Hindlimb muscle (tissue), 1 donor: Measurements from ENCODE around the gene KIF3C. TPM values are rescaled to one million over a fixed set of nuclear protein-coding genes. Genes with fewer than 3 reads are reported as not detected.
"Not testable (repeated sequence)": the region's sequence is repeated elsewhere in the genome, so short reads cannot be mapped to it uniquely, and the experiment has no call there.

Experiments used
- DNase-seq: peaks from one replicate; pipeline ENCODE4 v3.0.0-alpha.2; 2013
- polyA plus RNA-seq: library from polyadenylated mRNA; unstranded; fragments of 120-200 nt; gene quantifications from one replicate; pipeline ENCODE4 v1.2.1, GENCODE V29; 2013; ENCODE audit not compliant: insufficient read length

Gene KIF3C
- polyA plus RNA-seq, 1 donor, result 9.5 TPM

GRCh38 chr2:25958611-25959010, 23.7 kb downstream of the KIF3C start:
- DNase-seq, result not testable (repeated sequence)

GRCh38 chr2:25957743-25958142, 24.6 kb downstream of the KIF3C start:
- no peak for DNase-seq

GRCh38 chr2:25955869-25956535, 26.3 kb downstream of the KIF3C start:
- no peak for DNase-seq

GRCh38 chr2:25955036-25955435, 27.3 kb downstream of the KIF3C start:
- DNase-seq, result no peak

GRCh38 chr2:25954199-25954752, 28.0 kb downstream of the KIF3C start:
- DNase-seq, result no peak

- peak; percentile 70 for DNase-seq
Observed at GRCh38 chr2:25951071-25951547, 31.2 kb downstream of the KIF3C start.

- no peak for DNase-seq
Observed at GRCh38 chr2:25948437-25948836, 33.9 kb downstream of the KIF3C start.

GRCh38 chr2:25941042-25941441, 41.3 kb downstream of the KIF3C start:
- DNase-seq, result no peak

GRCh38 chr2:25939257-25939668, 43.0 kb downstream of the KIF3C start:
- no peak for DNase-seq

GRCh38 chr2:25938345-25938744, 44.0 kb downstream of the KIF3C start:
- no peak for DNase-seq

- DNase-seq, result no peak
Observed at GRCh38 chr2:25936889-25937545, 45.3 kb downstream of the KIF3C start.

GRCh38 chr2:25933622-25934021, 48.7 kb downstream of the KIF3C start:
- no peak for DNase-seq

- DNase-seq, result no peak
Observed at GRCh38 chr2:25929789-25930473, 52.4 kb downstream of the KIF3C start.

- no peak for DNase-seq
Observed at GRCh38 chr2:25928668-25929067, 53.6 kb downstream of the KIF3C start.

GRCh38 chr2:25926984-25927756, 55.1 kb downstream of the KIF3C start:
- no peak for DNase-seq

- no peak for DNase-seq
Observed at GRCh38 chr2:25922501-25922900, 59.8 kb downstream of the KIF3C start.

GRCh38 chr2:25920786-25921415, 61.4 kb downstream of the KIF3C start:
- no peak for DNase-seq

GRCh38 chr2:25920336-25920735, 62.0 kb downstream of the KIF3C start:
- no peak for DNase-seq

- no peak for DNase-seq
Observed at GRCh38 chr2:25917832-25918231, 64.5 kb downstream of the KIF3C start.

- DNase-seq, result not testable (repeated sequence)
Observed at GRCh38 chr2:25917411-25917810, 64.9 kb downstream of the KIF3C start.

GRCh38 chr2:25915944-25916772, 66.1 kb downstream of the KIF3C start:
- not testable (repeated sequence) for DNase-seq
